WTC11 (cell line): ENCODE data around the gene NEK7.

Source experiments
- CBFB ChIP-seq: sonication (generic); formaldehyde crosslinking; IDR thresholded peaks from 2 replicates; pipeline ENCODE4 v1.8.1; 2022; ENCODE audit warnings: mild to moderate bottlenecking, low read depth, missing genetic modification reagents
- CREB1 ChIP-seq: sonication (generic); formaldehyde crosslinking; IDR thresholded peaks from 2 replicates; pipeline ENCODE4 v1.8.0; 2023; ENCODE audit warnings: mild to moderate bottlenecking, missing genetic modification reagents
- SOX15 ChIP-seq: fragments of 250-450 bp; sonication (Bioruptor Pico); IDR thresholded peaks from 2 replicates; pipeline ENCODE4 v1.9.0; 2021; ENCODE audit warnings: mild to moderate bottlenecking
- SP1 ChIP-seq: sonication (generic); formaldehyde crosslinking; conservative IDR thresholded peaks from 2 replicates; pipeline ENCODE4 v1.8.1; 2022; ENCODE audit warnings: missing genetic modification reagents
- TEAD4 ChIP-seq: sonication (generic); formaldehyde crosslinking; IDR thresholded peaks from 2 replicates; pipeline ENCODE4 v1.8.0; 2022; ENCODE audit warnings: mild to moderate bottlenecking, missing genetic modification reagents
- ZNF512 ChIP-seq: sonication (generic); formaldehyde crosslinking; IDR thresholded peaks from 2 replicates; pipeline ENCODE4 v1.8.1; 2022; ENCODE audit warnings: missing genetic modification reagents, borderline replicate concordance
- ZSCAN18 ChIP-seq: fragments of 250-450 bp; sonication (Bioruptor Pico); IDR thresholded peaks from 2 replicates; pipeline ENCODE4 v2.1.2; 2022; ENCODE audit warnings: mild to moderate bottlenecking, moderate library complexity
- TF ChIP-seq, protein P1 (sequence below): fragments of 200-600 bp; IDR thresholded peaks from 2 replicates; pipeline ENCODE4 v1.8.0; 2022; ENCODE audit warnings: antibody characterized with exemption
- TF ChIP-seq, protein P2 (sequence below): sonication (generic); formaldehyde crosslinking; conservative IDR thresholded peaks from 2 replicates; pipeline ENCODE4 v1.8.1; 2022; ENCODE audit warnings: mild to moderate bottlenecking, missing genetic modification reagents
- TF ChIP-seq, protein P3 (sequence below): sonication (generic); formaldehyde crosslinking; IDR thresholded peaks from 2 replicates; pipeline ENCODE4 v1.8.1; 2023; ENCODE audit warnings: mild to moderate bottlenecking, missing genetic modification reagents, borderline replicate concordance
- TF ChIP-seq, protein P4 (sequence below): sonication (generic); formaldehyde crosslinking; IDR thresholded peaks from 2 replicates; pipeline ENCODE4 v1.8.1; 2023; ENCODE audit warnings: mild to moderate bottlenecking, missing genetic modification reagents
- TF ChIP-seq, protein P5 (sequence below): sonication (generic); formaldehyde crosslinking; IDR thresholded peaks from 2 replicates; pipeline ENCODE4 v1.8.0; 2023; ENCODE audit warnings: missing genetic modification reagents, mild to moderate bottlenecking, borderline replicate concordance

- TF ChIP-seq SOX15, result no peak
- TF ChIP-seq, protein P1, sequence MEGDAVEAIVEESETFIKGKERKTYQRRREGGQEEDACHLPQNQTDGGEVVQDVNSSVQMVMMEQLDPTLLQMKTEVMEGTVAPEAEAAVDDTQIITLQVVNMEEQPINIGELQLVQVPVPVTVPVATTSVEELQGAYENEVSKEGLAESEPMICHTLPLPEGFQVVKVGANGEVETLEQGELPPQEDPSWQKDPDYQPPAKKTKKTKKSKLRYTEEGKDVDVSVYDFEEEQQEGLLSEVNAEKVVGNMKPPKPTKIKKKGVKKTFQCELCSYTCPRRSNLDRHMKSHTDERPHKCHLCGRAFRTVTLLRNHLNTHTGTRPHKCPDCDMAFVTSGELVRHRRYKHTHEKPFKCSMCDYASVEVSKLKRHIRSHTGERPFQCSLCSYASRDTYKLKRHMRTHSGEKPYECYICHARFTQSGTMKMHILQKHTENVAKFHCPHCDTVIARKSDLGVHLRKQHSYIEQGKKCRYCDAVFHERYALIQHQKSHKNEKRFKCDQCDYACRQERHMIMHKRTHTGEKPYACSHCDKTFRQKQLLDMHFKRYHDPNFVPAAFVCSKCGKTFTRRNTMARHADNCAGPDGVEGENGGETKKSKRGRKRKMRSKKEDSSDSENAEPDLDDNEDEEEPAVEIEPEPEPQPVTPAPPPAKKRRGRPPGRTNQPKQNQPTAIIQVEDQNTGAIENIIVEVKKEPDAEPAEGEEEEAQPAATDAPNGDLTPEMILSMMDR, result no peak
- TF ChIP-seq CREB1 (CRISPR knock-in tag), result no peak
- no peak for TF ChIP-seq SP1 (CRISPR knock-in tag)
- TF ChIP-seq, protein P2, sequence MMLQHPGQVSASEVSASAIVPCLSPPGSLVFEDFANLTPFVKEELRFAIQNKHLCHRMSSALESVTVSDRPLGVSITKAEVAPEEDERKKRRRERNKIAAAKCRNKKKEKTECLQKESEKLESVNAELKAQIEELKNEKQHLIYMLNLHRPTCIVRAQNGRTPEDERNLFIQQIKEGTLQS (CRISPR knock-in tag), result no peak
- TF ChIP-seq, protein P3, sequence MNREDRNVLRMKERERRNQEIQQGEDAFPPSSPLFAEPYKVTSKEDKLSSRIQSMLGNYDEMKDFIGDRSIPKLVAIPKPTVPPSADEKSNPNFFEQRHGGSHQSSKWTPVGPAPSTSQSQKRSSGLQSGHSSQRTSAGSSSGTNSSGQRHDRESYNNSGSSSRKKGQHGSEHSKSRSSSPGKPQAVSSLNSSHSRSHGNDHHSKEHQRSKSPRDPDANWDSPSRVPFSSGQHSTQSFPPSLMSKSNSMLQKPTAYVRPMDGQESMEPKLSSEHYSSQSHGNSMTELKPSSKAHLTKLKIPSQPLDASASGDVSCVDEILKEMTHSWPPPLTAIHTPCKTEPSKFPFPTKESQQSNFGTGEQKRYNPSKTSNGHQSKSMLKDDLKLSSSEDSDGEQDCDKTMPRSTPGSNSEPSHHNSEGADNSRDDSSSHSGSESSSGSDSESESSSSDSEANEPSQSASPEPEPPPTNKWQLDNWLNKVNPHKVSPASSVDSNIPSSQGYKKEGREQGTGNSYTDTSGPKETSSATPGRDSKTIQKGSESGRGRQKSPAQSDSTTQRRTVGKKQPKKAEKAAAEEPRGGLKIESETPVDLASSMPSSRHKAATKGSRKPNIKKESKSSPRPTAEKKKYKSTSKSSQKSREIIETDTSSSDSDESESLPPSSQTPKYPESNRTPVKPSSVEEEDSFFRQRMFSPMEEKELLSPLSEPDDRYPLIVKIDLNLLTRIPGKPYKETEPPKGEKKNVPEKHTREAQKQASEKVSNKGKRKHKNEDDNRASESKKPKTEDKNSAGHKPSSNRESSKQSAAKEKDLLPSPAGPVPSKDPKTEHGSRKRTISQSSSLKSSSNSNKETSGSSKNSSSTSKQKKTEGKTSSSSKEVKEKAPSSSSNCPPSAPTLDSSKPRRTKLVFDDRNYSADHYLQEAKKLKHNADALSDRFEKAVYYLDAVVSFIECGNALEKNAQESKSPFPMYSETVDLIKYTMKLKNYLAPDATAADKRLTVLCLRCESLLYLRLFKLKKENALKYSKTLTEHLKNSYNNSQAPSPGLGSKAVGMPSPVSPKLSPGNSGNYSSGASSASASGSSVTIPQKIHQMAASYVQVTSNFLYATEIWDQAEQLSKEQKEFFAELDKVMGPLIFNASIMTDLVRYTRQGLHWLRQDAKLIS (CRISPR knock-in tag), result no peak
- TF ChIP-seq ZSCAN18 (CRISPR knock-in tag), result no peak
- TF ChIP-seq CBFB (CRISPR knock-in tag), result no peak
- TF ChIP-seq ZNF512 (CRISPR knock-in tag), result no peak
- TF ChIP-seq, protein P4, sequence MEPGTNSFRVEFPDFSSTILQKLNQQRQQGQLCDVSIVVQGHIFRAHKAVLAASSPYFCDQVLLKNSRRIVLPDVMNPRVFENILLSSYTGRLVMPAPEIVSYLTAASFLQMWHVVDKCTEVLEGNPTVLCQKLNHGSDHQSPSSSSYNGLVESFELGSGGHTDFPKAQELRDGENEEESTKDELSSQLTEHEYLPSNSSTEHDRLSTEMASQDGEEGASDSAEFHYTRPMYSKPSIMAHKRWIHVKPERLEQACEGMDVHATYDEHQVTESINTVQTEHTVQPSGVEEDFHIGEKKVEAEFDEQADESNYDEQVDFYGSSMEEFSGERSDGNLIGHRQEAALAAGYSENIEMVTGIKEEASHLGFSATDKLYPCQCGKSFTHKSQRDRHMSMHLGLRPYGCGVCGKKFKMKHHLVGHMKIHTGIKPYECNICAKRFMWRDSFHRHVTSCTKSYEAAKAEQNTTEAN (CRISPR knock-in tag), result no peak
- TF ChIP-seq, protein P5, sequence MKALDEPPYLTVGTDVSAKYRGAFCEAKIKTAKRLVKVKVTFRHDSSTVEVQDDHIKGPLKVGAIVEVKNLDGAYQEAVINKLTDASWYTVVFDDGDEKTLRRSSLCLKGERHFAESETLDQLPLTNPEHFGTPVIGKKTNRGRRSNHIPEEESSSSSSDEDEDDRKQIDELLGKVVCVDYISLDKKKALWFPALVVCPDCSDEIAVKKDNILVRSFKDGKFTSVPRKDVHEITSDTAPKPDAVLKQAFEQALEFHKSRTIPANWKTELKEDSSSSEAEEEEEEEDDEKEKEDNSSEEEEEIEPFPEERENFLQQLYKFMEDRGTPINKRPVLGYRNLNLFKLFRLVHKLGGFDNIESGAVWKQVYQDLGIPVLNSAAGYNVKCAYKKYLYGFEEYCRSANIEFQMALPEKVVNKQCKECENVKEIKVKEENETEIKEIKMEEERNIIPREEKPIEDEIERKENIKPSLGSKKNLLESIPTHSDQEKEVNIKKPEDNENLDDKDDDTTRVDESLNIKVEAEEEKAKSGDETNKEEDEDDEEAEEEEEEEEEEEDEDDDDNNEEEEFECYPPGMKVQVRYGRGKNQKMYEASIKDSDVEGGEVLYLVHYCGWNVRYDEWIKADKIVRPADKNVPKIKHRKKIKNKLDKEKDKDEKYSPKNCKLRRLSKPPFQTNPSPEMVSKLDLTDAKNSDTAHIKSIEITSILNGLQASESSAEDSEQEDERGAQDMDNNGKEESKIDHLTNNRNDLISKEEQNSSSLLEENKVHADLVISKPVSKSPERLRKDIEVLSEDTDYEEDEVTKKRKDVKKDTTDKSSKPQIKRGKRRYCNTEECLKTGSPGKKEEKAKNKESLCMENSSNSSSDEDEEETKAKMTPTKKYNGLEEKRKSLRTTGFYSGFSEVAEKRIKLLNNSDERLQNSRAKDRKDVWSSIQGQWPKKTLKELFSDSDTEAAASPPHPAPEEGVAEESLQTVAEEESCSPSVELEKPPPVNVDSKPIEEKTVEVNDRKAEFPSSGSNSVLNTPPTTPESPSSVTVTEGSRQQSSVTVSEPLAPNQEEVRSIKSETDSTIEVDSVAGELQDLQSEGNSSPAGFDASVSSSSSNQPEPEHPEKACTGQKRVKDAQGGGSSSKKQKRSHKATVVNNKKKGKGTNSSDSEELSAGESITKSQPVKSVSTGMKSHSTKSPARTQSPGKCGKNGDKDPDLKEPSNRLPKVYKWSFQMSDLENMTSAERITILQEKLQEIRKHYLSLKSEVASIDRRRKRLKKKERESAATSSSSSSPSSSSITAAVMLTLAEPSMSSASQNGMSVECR, result no peak
- TF ChIP-seq TEAD4 (CRISPR knock-in tag), result no peak
Measured at GRCh38 chr1:198254521-198254920, 97.7 kb downstream of the NEK7 start.
